H1 (cell line): ENCODE measurements around the gene VPS13C. TPM values are rescaled to one million over a fixed set of nuclear protein-coding genes. Genes with fewer than 3 reads are reported as not detected.

Experiments
- HDAC6 ChIP-seq: IDR thresholded peaks from one replicate; pipeline ENCODE4 v1.7.1; 2012; ENCODE audit warnings: low read depth, mild to moderate bottlenecking, inconsistent platforms, low read length, moderate library complexity
- NANOG ChIP-seq: IDR thresholded peaks from 2 replicates; pipeline ENCODE4 v1.6.1; 2011; ENCODE audit warnings: low read length, low read depth, mild to moderate bottlenecking, inconsistent platforms; ENCODE audit not compliant: insufficient read depth, poor library complexity, severe bottlenecking
- SIN3A ChIP-seq, 2 experiments: IDR thresholded peaks in 1 of 2; conservative IDR thresholded peaks in 1 of 2; 2 replicates each; pipeline ENCODE4 v1.6.1; 2011 to 2012; ENCODE audit warnings: low read length in 2 of 2, improper control_type of control experiment in 1 of 2, low read depth in 1 of 2, mild to moderate bottlenecking in 1 of 2
- polyA plus RNA-seq, 7 experiments: library from polyadenylated mRNA; depleted of rRNA in 3 of 7; stranded (reverse) in 5 of 7; unstranded in 2 of 7; fragments of >200 nt in 5 of 7; fragments of 200-250 nt in 2 of 7; gene quantifications; 1 replicate in 5 of 7; 2 replicates in 1 of 7; 4 replicates in 1 of 7; pipeline versions ENCODE4 v1.2.1 to v1.2.3, GENCODE V29; 2011 to 2013; ENCODE audit warnings: missing spikeins in 2 of 7, mixed read lengths in 2 of 7
- total RNA-seq: library from RNA; stranded (reverse); fragmentation: NEBNext Ultra II Directional; extraction: Animal tissue kit (Norgen Biotek cat#: 25700); gene quantifications from 2 replicates; pipeline ENCODE4 v1.2.1, GENCODE V29; 2021
- TF ChIP-seq, protein P1 (sequence below): IDR thresholded peaks from 2 replicates; pipeline ENCODE4 v1.6.1; 2012; ENCODE audit warnings: inconsistent platforms
- TF ChIP-seq, protein P2 (sequence below): IDR thresholded peaks from 2 replicates; pipeline ENCODE4 v1.6.1; 2012; ENCODE audit warnings: inconsistent platforms

The VPS13C gene
- total and polyA plus RNA-seq, 2 of the 8 experiments (the other 6 are each of a cell fraction or from before 2014, with no cell fraction given): 4.8 to 18.8 TPM

DNA sequence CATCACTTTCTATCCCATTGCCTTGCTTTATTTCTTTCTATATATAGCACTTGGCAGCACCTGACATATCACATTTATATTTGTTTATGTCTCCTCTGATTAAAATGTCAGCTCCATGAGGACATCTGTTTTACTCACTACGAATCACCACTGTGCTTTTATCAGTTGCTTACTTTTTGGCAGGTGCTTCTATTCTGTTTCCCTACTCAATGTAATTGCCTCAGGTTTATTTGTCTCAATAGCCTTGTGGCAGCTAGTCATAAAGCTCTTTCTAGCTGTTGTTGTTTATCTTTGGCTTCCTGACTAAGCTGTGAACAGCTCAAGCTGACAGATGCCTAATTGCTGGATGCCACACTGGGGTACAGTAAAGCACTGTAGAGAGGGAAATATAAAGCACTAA is 85.5 kb downstream of the VPS13C start (continued):
- TF ChIP-seq, protein P1, sequence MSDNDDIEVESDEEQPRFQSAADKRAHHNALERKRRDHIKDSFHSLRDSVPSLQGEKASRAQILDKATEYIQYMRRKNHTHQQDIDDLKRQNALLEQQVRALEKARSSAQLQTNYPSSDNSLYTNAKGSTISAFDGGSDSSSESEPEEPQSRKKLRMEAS: no peak
- TF ChIP-seq NANOG (no peak), HDAC6 (no peak), SIN3A (conservative IDR thresholded peaks at IDR 0.05 in 1 of 2, IDR thresholded peaks at IDR 0.05 in 1 of 2; ENCODE audit: low read depth in 1 of 2, low read length in 2 of 2) (no peak)
- TF ChIP-seq, protein P2, sequence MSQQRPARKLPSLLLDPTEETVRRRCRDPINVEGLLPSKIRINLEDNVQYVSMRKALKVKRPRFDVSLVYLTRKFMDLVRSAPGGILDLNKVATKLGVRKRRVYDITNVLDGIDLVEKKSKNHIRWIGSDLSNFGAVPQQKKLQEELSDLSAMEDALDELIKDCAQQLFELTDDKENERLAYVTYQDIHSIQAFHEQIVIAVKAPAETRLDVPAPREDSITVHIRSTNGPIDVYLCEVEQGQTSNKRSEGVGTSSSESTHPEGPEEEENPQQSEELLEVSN: no peak
